Measurements from ENCODE around the gene ALDOC.
A peak's percentile ranks its signal among the peaks of the same experiment; 100 is the strongest.

ALDOC gene

GRCh38 chr17:28551421-28552175, 25.1 kb downstream of the ALDOC start:
- Mint-ChIP-seq H3K36me3 (ENCODE audit: low read depth) (peaks cover 20% of the 10 kb centered on the region), H3K27me3 (no peaks in the 10 kb centered on the region), H3K4me1 (ENCODE audit: low read depth) (peaks cover 52% of the 10 kb centered on the region), H3K4me3 (peak overlapping the region; percentile 87), H3K27ac (peak overlapping the region; percentile 76), H3K9me3 (no peaks in the 10 kb centered on the region)

- H3K27ac Mint-ChIP-seq, result no peak overlapping the region
- no peaks in the 10 kb centered on the region for H3K9me3 Mint-ChIP-seq
- H3K36me3 Mint-ChIP-seq (ENCODE audit: low read depth), result peaks cover 12% of the 10 kb centered on the region
- peaks cover 52% of the 10 kb centered on the region for H3K4me1 Mint-ChIP-seq (ENCODE audit: low read depth)
- H3K27me3 Mint-ChIP-seq, result no peaks in the 10 kb centered on the region
- peak overlapping the region; percentile 87 for H3K4me3 Mint-ChIP-seq
Measured at GRCh38 chr17:28550858-28551257, 25.8 kb downstream of the ALDOC start.

- H3K9me3 Mint-ChIP-seq, result no peaks in the 10 kb centered on the region
- H3K36me3 Mint-ChIP-seq (ENCODE audit: low read depth), result peaks cover 9% of the 10 kb centered on the region
- H3K27ac Mint-ChIP-seq, result peak overlapping the region; percentile 72
- peaks cover 52% of the 10 kb centered on the region for H3K4me1 Mint-ChIP-seq (ENCODE audit: low read depth)
- H3K27me3 Mint-ChIP-seq, result no peaks in the 10 kb centered on the region
- peak overlapping the region; percentile 47 for H3K4me3 Mint-ChIP-seq
Measured at GRCh38 chr17:28549236-28550132, 27.2 kb downstream of the ALDOC start.

- no peaks in the 10 kb centered on the region for H3K9me3 Mint-ChIP-seq
- no peak overlapping the region for H3K4me3 Mint-ChIP-seq
- peaks cover 2% of the 10 kb centered on the region for H3K36me3 Mint-ChIP-seq (ENCODE audit: low read depth)
- peaks cover 52% of the 10 kb centered on the region for H3K4me1 Mint-ChIP-seq (ENCODE audit: low read depth)
- H3K27me3 Mint-ChIP-seq, result no peaks in the 10 kb centered on the region
- H3K27ac Mint-ChIP-seq, result peak overlapping the region; percentile 36
Measured at GRCh38 chr17:28548417-28549130, 28.1 kb downstream of the ALDOC start.

GRCh38 chr17:28547623-28548416, 28.9 kb downstream of the ALDOC start:
- H3K4me3 Mint-ChIP-seq, result peak overlapping the region; percentile 32
- H3K27ac Mint-ChIP-seq, result peak overlapping the region; percentile 36
- H3K36me3 Mint-ChIP-seq (ENCODE audit: low read depth), result no peaks in the 10 kb centered on the region
- no peaks in the 10 kb centered on the region for H3K9me3 Mint-ChIP-seq
- H3K27me3 Mint-ChIP-seq, result no peaks in the 10 kb centered on the region
- H3K4me1 Mint-ChIP-seq (ENCODE audit: low read depth), result peaks cover 47% of the 10 kb centered on the region

- Mint-ChIP-seq H3K9me3 (no peaks in the 10 kb centered on the region), H3K36me3 (ENCODE audit: low read depth) (no peaks in the 10 kb centered on the region), H3K27me3 (no peaks in the 10 kb centered on the region), H3K27ac (no peak overlapping the region), H3K4me1 (ENCODE audit: low read depth) (peaks cover 44% of the 10 kb centered on the region), H3K4me3 (no peak overlapping the region)
Measured at GRCh38 chr17:28547096-28547622, 29.5 kb downstream of the ALDOC start.

- H3K36me3 Mint-ChIP-seq (ENCODE audit: low read depth), result no peaks in the 10 kb centered on the region
- peaks cover 35% of the 10 kb centered on the region for H3K4me1 Mint-ChIP-seq (ENCODE audit: low read depth)
Measured at GRCh38 chr17:28545787-28546415, 30.8 kb downstream of the ALDOC start.

GRCh38 chr17:28545141-28545503, 31.6 kb downstream of the ALDOC start:
- no peaks in the 10 kb centered on the region for H3K36me3 Mint-ChIP-seq (ENCODE audit: low read depth)
- no peaks in the 10 kb centered on the region for H3K27me3 Mint-ChIP-seq
- no peak overlapping the region for H3K4me3 Mint-ChIP-seq
- H3K27ac Mint-ChIP-seq, result no peak overlapping the region
- no peaks in the 10 kb centered on the region for H3K9me3 Mint-ChIP-seq
- H3K4me1 Mint-ChIP-seq (ENCODE audit: low read depth), result peaks cover 28% of the 10 kb centered on the region

More at GRCh38 chr17:28545787-28546415, 30.8 kb downstream of the ALDOC start:
- no peaks in the 10 kb centered on the region for H3K9me3 Mint-ChIP-seq
- H3K27ac Mint-ChIP-seq, result no peak overlapping the region
- H3K4me3 Mint-ChIP-seq, result no peak overlapping the region
- H3K27me3 Mint-ChIP-seq, result no peaks in the 10 kb centered on the region

GRCh38 chr17:28544402-28545140, 32.1 kb downstream of the ALDOC start:
- Mint-ChIP-seq H3K36me3 (ENCODE audit: low read depth) (no peaks in the 10 kb centered on the region), H3K4me1 (ENCODE audit: low read depth) (peaks cover 22% of the 10 kb centered on the region), H3K4me3 (no peak overlapping the region), H3K27me3 (no peaks in the 10 kb centered on the region), H3K9me3 (no peaks in the 10 kb centered on the region), H3K27ac (no peak overlapping the region)

GRCh38 chr17:28541439-28541838, 35.3 kb downstream of the ALDOC start:
- Mint-ChIP-seq H3K4me3 (no peak overlapping the region), H3K9me3 (no peaks in the 10 kb centered on the region), H3K36me3 (ENCODE audit: low read depth) (no peaks in the 10 kb centered on the region), H3K27ac (no peak overlapping the region), H3K4me1 (ENCODE audit: low read depth) (no peaks in the 10 kb centered on the region), H3K27me3 (no peaks in the 10 kb centered on the region)

- Mint-ChIP-seq H3K36me3 (ENCODE audit: low read depth) (no peaks in the 10 kb centered on the region), H3K9me3 (no peaks in the 10 kb centered on the region), H3K27me3 (no peaks in the 10 kb centered on the region), H3K4me3 (no peak overlapping the region), H3K27ac (no peak overlapping the region), H3K4me1 (ENCODE audit: low read depth) (no peaks in the 10 kb centered on the region)
Measured at GRCh38 chr17:28540231-28540630, 36.5 kb downstream of the ALDOC start.

- no peaks in the 10 kb centered on the region for H3K9me3 Mint-ChIP-seq
- no peak overlapping the region for H3K27ac Mint-ChIP-seq
- H3K36me3 Mint-ChIP-seq (ENCODE audit: low read depth), result no peaks in the 10 kb centered on the region
- no peaks in the 10 kb centered on the region for H3K4me1 Mint-ChIP-seq (ENCODE audit: low read depth)
- no peaks in the 10 kb centered on the region for H3K27me3 Mint-ChIP-seq
- H3K4me3 Mint-ChIP-seq, result no peak overlapping the region
Measured at GRCh38 chr17:28538296-28538895, 38.3 kb downstream of the ALDOC start.

GRCh38 chr17:28537219-28537610, 39.5 kb downstream of the ALDOC start:
- Mint-ChIP-seq H3K27ac (no peak overlapping the region), H3K36me3 (ENCODE audit: low read depth) (no peaks in the 10 kb centered on the region), H3K4me1 (ENCODE audit: low read depth) (no peaks in the 10 kb centered on the region), H3K4me3 (no peak overlapping the region), H3K9me3 (no peaks in the 10 kb centered on the region), H3K27me3 (no peaks in the 10 kb centered on the region)

Measured in stimulated activated naive CD8-positive, alpha-beta T cell treated with anti-CD3 and anti-CD28 coated beads, Interleukin-15, Interleukin-2, amounts not matched to agents 100 ng/mL and 50 ng/mL, for 24 hours (primary cell).